SH-SY5Y (cell line): Measurements from ENCODE around the gene EXOC1.
A peak's percentile ranks its signal among the peaks of the same experiment; 100 is the strongest.

ENCODE experiments used
- GATA2 ChIP-seq: IDR thresholded peaks from 2 replicates; pipeline ENCODE4 v1.6.1; 2011; ENCODE audit warnings: mild to moderate bottlenecking, low read depth, low read length
- GATA3 ChIP-seq: IDR thresholded peaks from 2 replicates; pipeline ENCODE4 v1.6.1; 2011; ENCODE audit warnings: low read depth, mild to moderate bottlenecking, low read length, moderate library complexity

GRCh38 chr4:55903577-55903976, 50.1 kb downstream of the EXOC1 start:
- TF ChIP-seq GATA2 (no peak), GATA3 (peak; percentile 76)
